Body of pancreas (tissue), 4 donors: Measurements from ENCODE around the gene UNCX. TPM values are rescaled to one million over a fixed set of nuclear protein-coding genes. Genes with fewer than 3 reads are reported as not detected.
"Not testable (repeated sequence)": the region's sequence is repeated elsewhere in the genome, so short reads cannot be mapped to it uniquely, and the experiment has no call there.

Source experiments
- ATAC-seq: fragments of 150-250 bp; one replicate; pipeline ENCODE4 v1.9.1; 2016
- DNase-seq, 4 donors: peaks; one replicate each; pipeline ENCODE4 v3.0.0-alpha.2; 2019
- H3K27ac ChIP-seq, 4 donors: fragments of 200-600 bp; sonication (generic); 1 replicate in 3 of 4; 2 replicates in 1 of 4; pipeline versions ENCODE4 v1.5.1 to v1.6.1; 2016 to 2019; ENCODE audit warnings: mild to moderate bottlenecking in 1 of 4, mixed read lengths in 1 of 4, moderate library complexity in 1 of 4
- H3K27me3 ChIP-seq, 2 donors: fragments of 200-600 bp; sonication (generic); one replicate each; pipeline ENCODE4 v1.6.0; 2016; ENCODE audit warnings: mild to moderate bottlenecking in 1 of 2
- H3K36me3 ChIP-seq, 2 donors: fragments of 200-600 bp; sonication (generic); replicated peaks in 1 of 2; 2 replicates each; pipeline ENCODE4 v1.5.1; 2016; ENCODE audit warnings: low read depth in 2 of 2; ENCODE audit not compliant: insufficient read depth in 1 of 2
- H3K4me1 ChIP-seq: fragments of 200-600 bp; sonication (generic); one replicate; pipeline ENCODE4 v1.6.0; 2016
- H3K4me3 ChIP-seq, 2 donors: fragments of 200-600 bp; sonication (generic); 1 replicate in 1 of 2; 2 replicates in 1 of 2; pipeline ENCODE4 v1.5.1; 2016 to 2019
- H3K9me3 ChIP-seq, 3 donors: fragments of 200-600 bp; sonication (generic); 1 replicate in 2 of 3; 2 replicates in 1 of 3; pipeline ENCODE4 v1.5.1; 2016
- CTCF ChIP-seq, 7 experiments: fragments of 450-650 bp in 4 of 7; fragments of 200-600 bp in 3 of 7; sonication (generic) in 3 of 7; IDR thresholded peaks; one replicate each; pipeline ENCODE4 v1.5.1; 2016 to 2019; ENCODE audit warnings: antibody characterized with exemption in 7 of 7
- POLR2A ChIP-seq, 3 donors: fragments of 450-650 bp; IDR thresholded peaks; one replicate each; pipeline ENCODE4 v1.6.1; 2016; ENCODE audit warnings: antibody characterized with exemption in 3 of 3, mild to moderate bottlenecking in 2 of 3
- WGBS, 2 donors: methylation state at CpG; one replicate each; pipeline ENCODE4 v1.1.5; 2017; 5-methylcytosine and 5-hydroxymethylcytosine counted together
- intact Hi-C: fragments of 100-400 bp; cut with DNase I; formaldehyde crosslinking; loops from one replicate; pipeline ENCODE4 v1.15.1; 2023
- total RNA-seq, 2 donors: library from RNA; depleted of rRNA; stranded (reverse); fragments of >200 nt; gene quantifications; one replicate each; pipeline ENCODE4 v1.1.0, GENCODE V29; 2016

UNCX gene
- total RNA-seq, 2 donors from 2014 or later: not detected

- TF ChIP-seq POLR2A (IDR thresholded peaks at IDR 0.05) (no peak), CTCF (IDR thresholded peaks at IDR 0.05) (no peak)
- WGBS, 2 donors: 58 to 65% methylated on average over 5 to 11 of the region's 12 CpGs
- Histone ChIP-seq H3K36me3 (no peaks in the 10 kb centered on the region), H3K27me3 (peaks cover 0 to 10% of the 10 kb centered on the region in 2 donors), H3K4me1 (no peaks in the 10 kb centered on the region), H3K4me3 (no peak overlapping the region), H3K9me3 (no peaks in the 10 kb centered on the region), H3K27ac (no peak overlapping the region)
- intact Hi-C loops: no loop called here
- DNase-seq (no peak), ATAC-seq (no peak)
Measured at GRCh38 chr7:1270181-1270580, 37.5 kb downstream of the UNCX start.

- Histone ChIP-seq H3K9me3 (no peaks in the 10 kb centered on the region), H3K36me3 (no peaks in the 10 kb centered on the region), H3K27me3 (peaks cover 0 to 10% of the 10 kb centered on the region in 2 donors), H3K27ac (no peak overlapping the region), H3K4me3 (no peak overlapping the region), H3K4me1 (no peaks in the 10 kb centered on the region)
- intact Hi-C loops: no loop called here
- no peak for DNase-seq
- 71% methylated on average over 9 to 14 of the region's 14 CpGs for WGBS, 2 donors
- no peak for ATAC-seq
- no peak for TF ChIP-seq CTCF (IDR thresholded peaks at IDR 0.05)
- TF ChIP-seq POLR2A (IDR thresholded peaks at IDR 0.05): no peak
Measured at GRCh38 chr7:1271046-1271445, 38.4 kb downstream of the UNCX start.

GRCh38 chr7:1271656-1272055, 39.0 kb downstream of the UNCX start:
- TF ChIP-seq POLR2A (IDR thresholded peaks at IDR 0.05) (no peak), CTCF (IDR thresholded peaks at IDR 0.05) (no peak)
- no peak for DNase-seq

GRCh38 chr7:1272136-1272535, 39.5 kb downstream of the UNCX start:
- H3K4me1 ChIP-seq, H3K27me3 ChIP-seq, H3K36me3 ChIP-seq, ATAC-seq, H3K27ac ChIP-seq, H3K9me3 ChIP-seq, intact Hi-C loops, DNase-seq, H3K4me3 ChIP-seq: not testable (repeated sequence)

More at GRCh38 chr7:1271656-1272055, 39.0 kb downstream of the UNCX start:
- no peak for ATAC-seq
- Histone ChIP-seq H3K9me3 (no peaks in the 10 kb centered on the region), H3K4me1 (no peaks in the 10 kb centered on the region), H3K36me3 (no peaks in the 10 kb centered on the region), H3K4me3 (no peak overlapping the region), H3K27ac (no peak overlapping the region), H3K27me3 (peaks cover 0 to 10% of the 10 kb centered on the region in 2 donors)
- intact Hi-C loops: no loop called here
- WGBS, 2 donors: 67 to 73% methylated on average over 4 to 14 of the region's 14 CpGs

GRCh38 chr7:1274121-1274875, 41.6 kb downstream of the UNCX start:
- H3K9me3 ChIP-seq: no peaks in the 10 kb centered on the region
- no peak overlapping the region for H3K27ac ChIP-seq
- no peak for TF ChIP-seq CTCF (IDR thresholded peaks at IDR 0.05)
- TF ChIP-seq POLR2A (IDR thresholded peaks at IDR 0.05): no peak
- intact Hi-C loops: no loop called here
- no peaks in the 10 kb centered on the region for H3K4me1 ChIP-seq
- no peak overlapping the region for H3K4me3 ChIP-seq
- H3K36me3 ChIP-seq: no peaks in the 10 kb centered on the region
- H3K27me3 ChIP-seq: peaks cover 0 to 8% of the 10 kb centered on the region in 2 donors
- 70 to 87% methylated on average over 9 to 23 of the region's 30 CpGs for WGBS, 2 donors
- ATAC-seq: no peak
- no peak for DNase-seq
